ENCODE data around the gene MOSPD2.

The MOSPD2 gene

GRCh38 chrX:14872851-14873675 is at the start of gene MOSPD2, which contains the start of gene FANCB:
Gene MOSPD2 (plus strand): TSS chrX:14873421. CDS start chrX:14873529, 108 bp downstream.
Gene FANCB (minus strand): TSS chrX:14873069. CDS start chrX:14865510, 7,559 bp downstream.
- DNase-seq, result peak; percentile 97

GRCh38 chrX:14825851-14826250 is 47.4 kb upstream of the MOSPD2 start:
- no peak for DNase-seq

- no peak for DNase-seq
Measured at GRCh38 chrX:14826319-14826718, 46.9 kb upstream of the MOSPD2 start.

GRCh38 chrX:14829643-14830042 is 43.6 kb upstream of the MOSPD2 start:
- DNase-seq, result no peak

GRCh38 chrX:14832151-14832550 is 41.1 kb upstream of the MOSPD2 start:
- DNase-seq, result no peak

- no peak for DNase-seq
Measured at GRCh38 chrX:14832586-14832985, 40.6 kb upstream of the MOSPD2 start.

GRCh38 chrX:14837155-14837554 is 36.1 kb upstream of the MOSPD2 start:
- no peak for DNase-seq

- no peak for DNase-seq
Measured at GRCh38 chrX:14843666-14844065, 29.6 kb upstream of the MOSPD2 start.

- DNase-seq, result no peak
Measured at GRCh38 chrX:14851526-14851925, 21.7 kb upstream of the MOSPD2 start.

- no peak for DNase-seq
Measured at GRCh38 chrX:14864631-14865030, 8.6 kb upstream of the MOSPD2 start.

GRCh38 chrX:14865201-14865600 is 8.0 kb upstream of the MOSPD2 start:
- no peak for DNase-seq

GRCh38 chrX:14871767-14872166 is 1.5 kb upstream of the MOSPD2 start:
- no peak for DNase-seq

GRCh38 chrX:14872355-14872754 is 866 bp upstream of the MOSPD2 start:
- no peak for DNase-seq

GRCh38 chrX:14873676-14874049 is 442 bp downstream of the MOSPD2 start:
- no peak for DNase-seq

GRCh38 chrX:14875624-14876023 is 2.4 kb downstream of the MOSPD2 start:
- no peak for DNase-seq

- DNase-seq, result no peak
Measured at GRCh38 chrX:14883826-14884225, 10.6 kb downstream of the MOSPD2 start.

- DNase-seq, result no peak
Measured at GRCh38 chrX:14884714-14885113, 11.5 kb downstream of the MOSPD2 start.

GRCh38 chrX:14886252-14886651 is 13.0 kb downstream of the MOSPD2 start:
- no peak for DNase-seq

- DNase-seq, result no peak
Measured at GRCh38 chrX:14896273-14896672, 23.1 kb downstream of the MOSPD2 start.

- no peak for DNase-seq
Measured at GRCh38 chrX:14897042-14897441, 23.8 kb downstream of the MOSPD2 start.

GRCh38 chrX:14899607-14900006 is 26.4 kb downstream of the MOSPD2 start:
- DNase-seq, result no peak

GRCh38 chrX:14902537-14902936 is 29.3 kb downstream of the MOSPD2 start:
- no peak for DNase-seq

GRCh38 chrX:14903891-14904290 is 30.7 kb downstream of the MOSPD2 start:
- no peak for DNase-seq

GRCh38 chrX:14913241-14913640 is 40.0 kb downstream of the MOSPD2 start:
- no peak for DNase-seq

GRCh38 chrX:14915596-14915995 is 42.4 kb downstream of the MOSPD2 start:
- DNase-seq, result no peak

Measured in CD4-positive, alpha-beta T cell treated with Interferon gamma for 1 hour (primary cell).